Stimulated activated CD8-positive, alpha-beta memory T cell treated with anti-CD3 and anti-CD28 coated beads, Interleukin-15, amount 100 ng/mL, for 48 hours (primary cell): ENCODE measurements around the gene IFT43.
"Not testable (repeated sequence)": the region's sequence is repeated elsewhere in the genome, so short reads cannot be mapped to it uniquely, and the experiment has no call there.

ENCODE experiments used
- DNase-seq, 2 donors: peaks; one replicate each; pipeline ENCODE4 v3.0.0-alpha.2; 2020; ENCODE audit warnings: low read depth in 2 of 2

IFT43 gene

DNA sequence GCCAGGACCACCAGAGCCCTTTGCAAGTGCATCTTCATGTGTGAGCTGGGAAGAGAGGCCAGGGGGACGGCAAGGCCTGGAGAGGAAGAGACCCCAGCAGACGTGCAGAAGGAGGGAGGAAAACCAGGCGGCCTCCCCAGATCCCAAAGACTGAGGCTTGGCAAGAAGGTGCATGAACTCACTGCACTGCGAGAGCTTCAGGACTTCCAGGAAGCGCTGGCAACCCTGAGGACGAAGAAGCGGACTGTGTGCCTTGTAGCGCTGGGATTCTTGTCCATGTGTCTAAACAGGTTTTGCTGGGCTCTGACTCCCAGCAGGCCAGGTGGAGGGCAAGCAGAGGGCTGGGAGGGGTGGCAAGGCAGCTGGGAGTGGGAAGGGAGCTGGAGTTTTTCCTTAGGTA, 4.7 kb upstream of the IFT43 start:
- DNase-seq: no peak

DNA sequence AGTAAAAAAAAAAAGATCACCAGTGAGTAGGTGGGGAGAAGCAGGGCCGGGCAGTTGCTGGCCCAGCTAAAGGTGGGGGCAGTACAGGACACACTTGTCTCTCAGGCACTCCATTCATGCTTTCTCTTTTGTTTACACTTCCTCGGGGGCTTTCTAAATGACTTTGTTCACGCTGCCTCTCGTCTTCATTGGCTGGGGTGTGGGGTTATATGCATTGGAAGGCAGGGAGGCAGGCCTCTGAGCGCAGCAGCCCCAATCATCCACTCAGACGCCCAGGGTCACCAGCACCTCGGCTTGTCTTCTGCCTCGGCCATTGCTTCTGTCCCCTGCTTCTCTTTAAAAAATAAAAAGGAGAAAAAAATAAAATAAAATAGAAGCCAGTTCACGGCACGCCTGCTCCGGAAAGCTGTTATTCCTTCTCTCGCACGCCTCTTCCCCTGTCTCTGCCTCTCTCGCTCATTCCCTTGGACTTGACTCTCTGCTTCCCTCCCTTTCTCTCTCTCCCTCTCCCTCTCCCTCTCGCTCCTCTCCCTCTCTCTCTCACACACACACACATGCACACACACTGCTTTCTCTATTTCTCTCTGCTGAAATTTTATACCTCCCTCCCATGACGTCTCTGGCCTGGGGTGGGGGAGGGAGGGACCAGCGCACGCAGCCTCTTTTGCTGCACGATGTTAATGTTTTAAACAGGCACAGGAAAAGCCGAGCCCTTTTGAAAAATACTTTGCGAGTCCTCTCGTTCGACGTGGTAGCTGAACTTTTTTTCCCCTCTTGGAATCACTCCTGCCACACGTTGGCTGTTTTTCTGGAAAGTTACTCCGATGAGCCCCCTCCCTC, 3.9 kb upstream of the IFT43 start, which contains the start of gene TGFB3:
Gene TGFB3, minus strand, starts transcription at position 570 of the 840 bp plus-strand sequence. CDS start 1,102 bp downstream, outside the sequence.
- peak in 1 of 2 donors; percentile 21 for DNase-seq

DNA sequence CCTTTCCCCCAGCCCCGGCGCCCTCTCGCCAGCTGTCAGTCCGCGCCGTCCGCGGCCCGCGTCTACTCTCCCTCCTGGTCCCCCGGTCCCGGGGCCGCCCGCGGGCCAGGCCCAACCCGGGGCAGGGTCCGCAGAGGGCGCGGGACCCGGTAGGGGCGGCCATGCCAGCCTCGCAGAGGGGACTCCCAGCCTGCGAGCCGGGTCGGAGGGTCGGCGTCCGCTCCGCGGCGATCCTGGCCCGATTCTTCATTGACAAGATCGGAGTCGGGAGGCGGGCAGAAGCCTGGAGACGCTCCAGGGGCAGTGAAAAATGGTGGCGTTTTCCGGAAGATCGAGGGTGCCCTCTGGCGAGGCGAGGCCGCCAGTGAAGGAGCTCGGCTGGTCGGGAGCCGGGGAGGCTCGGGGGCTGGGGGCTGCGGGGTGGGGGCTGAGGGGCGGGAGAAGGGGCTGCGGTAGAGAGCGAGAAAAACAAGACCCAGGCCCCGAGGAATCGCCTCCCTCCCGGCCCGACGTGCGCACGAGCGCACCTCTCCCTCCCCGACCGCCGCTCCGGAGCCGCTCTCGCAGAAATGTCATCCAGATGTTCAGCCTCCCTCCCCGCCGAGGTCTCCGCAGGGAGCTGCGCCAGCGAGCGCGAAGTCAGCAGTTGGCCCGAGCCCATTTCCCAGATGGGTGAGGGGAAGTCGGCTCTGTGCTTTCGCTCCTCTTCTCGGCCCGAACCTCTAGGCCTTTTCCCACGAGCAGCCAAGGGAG, 3.1 kb upstream of the IFT43 start:
- DNase-seq: peak; percentile 53 to 65

DNA sequence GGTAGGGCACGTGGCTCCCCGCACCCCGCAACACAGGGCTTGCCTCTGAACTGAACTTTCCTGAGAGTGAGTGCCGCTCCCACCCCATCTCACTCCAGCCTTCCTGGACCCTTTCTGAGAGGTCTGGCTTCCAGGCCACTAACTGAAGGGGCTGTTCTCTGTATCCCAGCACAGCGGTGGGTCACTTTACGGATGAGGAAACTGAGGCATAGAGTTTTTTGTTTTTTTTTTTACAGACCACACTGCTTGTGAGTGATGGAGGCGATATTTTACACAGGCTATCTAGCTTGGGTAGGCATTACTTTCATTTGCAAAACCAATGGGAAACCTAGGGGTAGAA, 2.6 kb upstream of the IFT43 start:
- DNase-seq: no peak

DNA sequence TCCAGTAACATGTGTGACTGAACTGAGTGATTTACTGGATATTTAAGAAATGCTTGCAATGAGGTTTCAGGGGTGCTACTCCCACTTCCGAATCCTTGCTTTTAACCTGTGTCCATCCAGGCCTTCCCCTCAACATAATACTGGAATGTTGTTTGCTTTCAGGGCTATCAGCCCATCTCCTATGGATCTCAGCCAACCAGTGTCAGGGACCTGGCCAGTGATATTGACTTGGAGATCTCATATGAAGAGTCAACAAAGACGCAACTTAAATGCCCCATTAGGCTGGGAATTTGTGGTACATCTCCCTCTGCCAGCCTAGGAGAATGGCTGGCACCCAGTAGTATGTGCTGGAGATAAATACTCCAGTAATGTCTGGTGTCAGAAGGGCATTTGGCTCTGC, 889 bp upstream of the IFT43 start:
- no peak for DNase-seq

- DNase-seq: no peak
Observed at GRCh38 chr14:75986439-75986765, 839 bp downstream of the IFT43 start.

DNA sequence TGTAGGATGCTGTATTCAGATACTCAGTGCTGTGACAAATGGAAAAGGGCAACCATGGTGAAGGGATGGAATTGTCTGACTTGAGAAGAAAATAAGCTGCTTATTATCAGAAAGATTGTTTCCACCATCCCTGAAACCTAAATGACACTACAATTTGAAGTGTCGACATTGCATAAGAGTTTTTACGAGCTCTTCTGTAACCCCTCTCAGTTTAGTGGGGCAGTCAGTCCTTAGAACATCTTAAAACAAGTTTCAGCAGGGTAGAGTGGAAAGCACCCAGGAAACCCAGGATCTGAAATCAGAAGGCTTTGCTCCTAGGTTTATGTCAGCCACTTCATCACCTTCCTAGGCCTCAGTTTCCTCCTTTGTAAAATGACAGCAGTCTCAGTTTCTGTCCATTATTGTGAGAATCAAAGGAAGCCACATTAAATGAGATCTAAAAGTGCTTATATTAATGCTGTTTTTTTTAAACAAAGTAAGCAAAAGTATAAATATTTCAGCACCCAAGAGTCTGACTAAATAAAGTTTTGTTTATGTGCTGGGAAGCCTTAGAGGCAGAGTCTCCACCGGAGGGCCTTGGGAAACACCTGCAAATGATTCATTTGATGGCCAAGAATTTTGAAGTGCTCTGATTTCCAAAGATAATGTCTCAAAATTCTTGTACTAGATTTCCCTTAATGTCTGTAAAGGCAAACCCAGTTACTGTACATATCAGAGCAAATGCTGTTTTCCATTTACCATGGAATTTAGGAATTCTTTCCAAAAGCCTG, 1.8 kb downstream of the IFT43 start:
- no peak for DNase-seq

GRCh38 chr14:75989134-75989533, 3.6 kb downstream of the IFT43 start:
- no peak for DNase-seq

GRCh38 chr14:75990297-75990696, 4.7 kb downstream of the IFT43 start:
- no peak for DNase-seq

DNA sequence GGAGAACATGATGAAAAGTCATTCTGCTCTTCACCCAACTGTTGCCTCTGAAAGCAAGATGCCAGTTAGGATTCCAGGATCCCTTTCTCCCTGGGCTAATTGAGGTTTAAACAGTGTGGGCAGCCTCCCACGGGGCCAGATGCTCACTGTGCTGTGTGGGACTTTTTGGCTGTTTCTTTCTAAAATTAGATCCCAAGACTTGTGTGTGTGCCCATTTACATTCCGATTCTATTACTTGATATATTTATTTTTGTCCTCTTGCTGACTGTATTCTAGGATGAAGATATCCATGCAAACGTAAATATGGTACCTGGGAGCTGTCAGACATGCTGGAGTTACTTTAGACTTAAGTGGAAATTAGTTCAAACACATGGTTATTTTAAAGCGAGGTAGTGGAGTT, 6.2 kb downstream of the IFT43 start:
- no peak for DNase-seq

DNA sequence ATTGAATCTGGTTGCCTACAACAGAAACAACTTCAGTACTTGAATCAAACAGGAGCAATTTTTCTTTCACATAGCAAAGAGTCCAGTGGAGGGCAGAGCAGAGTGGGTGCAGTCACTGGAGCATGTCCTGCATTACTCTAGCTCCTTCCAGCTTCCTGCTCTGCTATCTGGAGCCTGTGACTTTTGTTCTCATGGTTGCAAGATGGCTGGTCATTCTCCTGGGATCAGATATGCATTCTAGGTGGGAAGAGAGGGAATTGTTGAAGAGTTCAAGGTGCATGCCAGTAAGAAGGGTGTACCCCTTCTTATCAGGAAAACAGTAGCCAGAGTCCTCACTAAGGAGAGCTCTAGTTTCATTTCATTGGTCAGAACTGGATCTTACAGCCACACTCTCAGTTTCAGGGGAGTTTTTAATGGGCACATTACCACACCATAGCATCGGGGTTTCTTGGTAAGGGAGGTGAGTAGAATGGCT, 8.0 kb downstream of the IFT43 start:
- DNase-seq: no peak

DNA sequence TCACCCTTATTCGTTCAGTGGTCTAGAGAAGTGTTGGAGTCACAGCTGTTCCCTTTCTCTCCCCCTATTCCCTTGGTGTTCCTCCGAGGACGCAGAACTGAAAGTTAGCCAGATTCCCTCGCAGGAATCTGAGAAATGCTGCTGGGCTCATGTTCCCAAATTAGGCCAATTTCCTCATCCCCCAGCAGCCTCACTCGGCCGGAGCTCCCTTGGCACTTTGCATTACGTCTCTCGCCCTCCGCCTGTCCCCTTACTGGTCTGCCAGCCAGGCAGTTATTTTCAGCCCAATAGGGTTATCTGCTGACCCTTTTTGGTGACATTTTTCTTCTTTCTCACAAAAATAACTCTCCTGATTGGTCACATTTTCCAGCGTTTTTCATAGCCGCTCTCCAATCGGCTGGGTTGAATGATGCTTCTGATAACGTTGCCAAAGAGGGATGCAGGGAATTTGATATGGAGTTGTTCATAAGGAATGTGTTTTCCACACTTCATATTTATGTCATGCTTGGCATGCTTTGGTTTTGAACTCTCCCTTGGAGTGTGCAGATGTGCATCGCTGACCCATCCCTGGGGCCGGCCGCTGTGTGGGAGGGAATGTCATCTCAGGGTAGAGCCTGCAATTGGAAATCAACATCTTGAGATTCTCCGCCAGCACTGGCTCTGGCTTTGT, 9.9 kb downstream of the IFT43 start:
- DNase-seq: no peak

DNA sequence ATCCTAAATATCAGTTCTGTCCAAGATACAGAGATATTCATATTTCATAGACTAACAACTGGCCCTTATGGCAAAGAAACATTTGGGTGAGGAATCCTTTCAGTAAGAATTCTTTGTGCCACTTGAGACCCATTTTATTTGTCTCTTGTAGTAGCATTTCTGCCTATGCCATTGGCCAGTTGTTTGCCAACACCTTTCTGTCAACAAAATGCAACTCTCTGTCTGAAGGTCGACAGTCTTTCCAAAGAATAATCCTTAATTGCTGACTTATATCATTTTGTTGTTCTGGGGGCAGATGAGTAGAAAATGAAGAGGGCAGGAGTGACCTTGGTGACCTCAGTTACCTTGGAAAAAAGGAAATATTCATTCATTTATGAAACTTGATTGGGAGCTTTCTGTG, 10.9 kb downstream of the IFT43 start:
- no peak for DNase-seq

- DNase-seq: no peak
Observed at GRCh38 chr14:75999511-76000190, 14.1 kb downstream of the IFT43 start.

- no peak for DNase-seq
Observed at GRCh38 chr14:76002383-76002782, 16.8 kb downstream of the IFT43 start.

- DNase-seq: no peak
Observed at GRCh38 chr14:76006253-76006652, 20.7 kb downstream of the IFT43 start.

DNA sequence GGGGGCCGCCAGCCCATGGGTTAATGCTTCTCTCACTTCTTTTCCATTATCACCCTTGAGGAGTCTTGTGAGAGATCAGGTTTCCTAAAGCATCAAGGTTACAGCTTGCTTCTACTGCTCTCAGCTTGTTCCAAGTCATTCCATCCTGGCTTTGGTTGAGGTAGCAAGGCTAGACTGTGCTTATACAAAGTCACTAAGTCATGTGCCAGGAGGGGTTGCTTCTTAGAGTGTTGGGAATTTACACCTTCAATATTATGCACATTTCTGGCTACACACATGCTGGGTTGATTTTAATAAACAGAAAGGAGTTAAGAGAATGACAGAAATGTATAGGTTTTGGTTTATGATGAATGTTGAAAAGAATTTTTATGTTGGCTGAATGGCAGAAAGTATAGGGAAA, 21.8 kb downstream of the IFT43 start:
- no peak for DNase-seq

GRCh38 chr14:76007852-76008251, 22.3 kb downstream of the IFT43 start:
- no peak for DNase-seq

DNA sequence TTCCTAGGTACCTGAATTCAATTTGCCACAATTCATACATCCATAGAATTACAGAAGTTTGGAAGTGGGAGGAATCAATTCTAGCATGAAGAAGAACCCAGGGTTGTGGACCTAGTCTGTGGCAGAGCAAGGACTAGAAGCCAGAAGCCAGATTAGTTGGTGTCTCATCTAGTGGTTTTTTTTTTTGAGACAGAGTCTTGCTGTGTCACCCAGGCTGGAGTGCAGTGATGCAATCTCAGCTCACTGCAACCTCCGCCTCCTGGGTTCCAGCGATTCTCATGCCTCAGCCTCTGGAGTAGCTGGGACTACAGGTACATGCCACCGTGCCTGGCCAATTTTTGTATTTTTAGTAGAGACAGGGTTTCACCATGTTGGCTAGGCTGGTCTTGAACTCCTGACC, 24.1 kb downstream of the IFT43 start:
- not testable (repeated sequence) for DNase-seq

- DNase-seq: no peak
Observed at GRCh38 chr14:76011930-76012329, 26.4 kb downstream of the IFT43 start.

- no peak for DNase-seq
Observed at GRCh38 chr14:76012354-76012753, 26.8 kb downstream of the IFT43 start.
